Peyer's patch (tissue), 4 donors: ENCODE results near the gene CHCHD4. TPM values are rescaled to one million over a fixed set of nuclear protein-coding genes. Genes with fewer than 3 reads are reported as not detected.

ENCODE experiments used
- DNase-seq, 3 donors: peaks; one replicate each; pipeline ENCODE4 v3.0.0-alpha.2; 2017 to 2019
- H3K27ac ChIP-seq, 4 donors: fragments of 200-600 bp; sonication (generic); one replicate each; pipeline ENCODE4 v1.5.1; 2016 to 2019
- H3K27me3 ChIP-seq, 2 donors: fragments of 200-600 bp; sonication (generic); one replicate each; pipeline ENCODE4 v1.5.1; 2019
- H3K36me3 ChIP-seq, 3 donors: fragments of 200-600 bp; sonication (generic); one replicate each; pipeline ENCODE4 v1.5.1; 2016 to 2019
- H3K4me1 ChIP-seq, 4 donors: fragments of 200-600 bp; sonication (generic); one replicate each; pipeline ENCODE4 v1.5.1; 2016 to 2019
- H3K4me3 ChIP-seq, 4 donors: fragments of 200-600 bp; sonication (generic); 1 replicate in 3 of 4; 2 replicates in 1 of 4; pipeline ENCODE4 v1.5.1; 2016 to 2019; ENCODE audit warnings: mild to moderate bottlenecking in 1 of 4
- H3K9me3 ChIP-seq, 4 donors: fragments of 200-600 bp; sonication (generic); one replicate each; pipeline ENCODE4 v1.5.1; 2016 to 2019; ENCODE audit warnings: mild to moderate bottlenecking in 1 of 4
- CTCF ChIP-seq, 6 experiments: fragments of 450-650 bp in 4 of 6; fragments of 200-600 bp in 2 of 6; sonication (generic) in 1 of 6; IDR thresholded peaks; one replicate each; pipeline ENCODE4 v1.5.1; 2017 to 2019; ENCODE audit warnings: antibody characterized with exemption in 6 of 6, mild to moderate bottlenecking in 3 of 6, moderate library complexity in 1 of 6
- POLR2A ChIP-seq, 2 donors: fragments of 450-650 bp; IDR thresholded peaks; one replicate each; pipeline ENCODE4 v1.5.1; 2017; ENCODE audit warnings: antibody characterized with exemption in 2 of 2, mild to moderate bottlenecking in 2 of 2, moderate library complexity in 2 of 2
- total RNA-seq, 4 donors: library from RNA; depleted of rRNA; stranded (reverse); fragments of >200 nt; gene quantifications; one replicate each; pipeline ENCODE4 v1.1.0, GENCODE V29; 2016

CHCHD4 gene
- total RNA-seq, 4 donors from 2014 or later = 10.7 to 15.7 (median 11.6) TPM

DNA sequence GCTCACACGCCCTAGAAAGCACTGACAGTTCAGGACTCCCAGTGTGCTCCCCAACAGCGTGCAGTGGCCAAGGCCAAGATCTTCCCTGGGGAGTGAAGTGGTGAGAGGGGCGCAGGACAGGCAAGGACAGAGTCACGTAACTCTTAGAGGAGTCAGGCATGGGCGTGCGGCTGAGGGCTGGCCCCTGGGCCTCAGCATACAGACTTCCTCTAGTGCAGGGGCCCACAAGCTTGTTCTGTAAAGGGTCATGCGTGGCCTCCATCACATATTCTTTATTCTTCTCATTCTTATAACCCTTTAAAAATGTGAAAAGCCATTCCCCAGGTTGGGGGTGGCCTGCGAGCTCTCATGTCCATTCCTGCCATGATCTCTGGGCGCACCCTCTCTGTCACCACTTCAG is 25.4 kb upstream of the CHCHD4 start:
- H3K4me3 ChIP-seq = no peak overlapping the region
- no peaks in the 10 kb centered on the region for H3K9me3 ChIP-seq
- TF ChIP-seq POLR2A (IDR thresholded peaks at IDR 0.05) = no peak
- TF ChIP-seq CTCF (IDR thresholded peaks at IDR 0.05) = no peak
- H3K27me3 ChIP-seq = no peaks in the 10 kb centered on the region
- H3K4me1 ChIP-seq = peaks cover 0 to 16% (median 3%) of the 10 kb centered on the region in 4 donors
- DNase-seq = no peak
- H3K36me3 ChIP-seq = peaks cover 0 to 84% (median 0%) of the 10 kb centered on the region in 3 donors
- H3K27ac ChIP-seq = no peak overlapping the region

GRCh38 chr3:14148041-14148985 is 23.6 kb upstream of the CHCHD4 start:
- Histone ChIP-seq H3K27me3 (no peaks in the 10 kb centered on the region), H3K4me1 (peaks cover 0 to 29% (median 7%) of the 10 kb centered on the region in 4 donors), H3K36me3 (peaks cover 0 to 71% (median 0%) of the 10 kb centered on the region in 3 donors), H3K27ac (no peak overlapping the region), H3K9me3 (no peaks in the 10 kb centered on the region), H3K4me3 (no peak overlapping the region)
- no peak for DNase-seq
- TF ChIP-seq POLR2A (IDR thresholded peaks at IDR 0.05) (no peak), CTCF (IDR thresholded peaks at IDR 0.05) (no peak)

DNA sequence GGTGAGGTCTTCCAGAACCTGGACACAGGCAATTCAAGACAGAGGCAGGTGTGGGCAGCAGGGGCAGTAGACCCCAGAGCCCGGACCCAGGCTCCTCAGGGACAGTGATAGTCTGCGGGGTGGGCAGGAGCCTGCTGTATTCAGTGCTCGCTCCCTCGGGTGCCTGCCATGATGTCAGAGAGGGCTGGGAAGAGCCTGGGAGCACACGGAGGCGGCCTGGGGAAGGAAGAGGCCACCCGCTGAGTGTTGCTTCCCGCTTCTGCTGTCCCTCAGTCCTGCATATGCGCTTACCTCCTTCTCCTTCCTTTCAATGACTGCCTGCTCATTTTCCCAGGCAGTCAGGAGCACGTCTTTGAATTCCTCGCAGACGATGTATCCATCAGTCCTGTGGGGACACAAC is 22.9 kb upstream of the CHCHD4 start:
- Histone ChIP-seq H3K27ac (peak overlapping the region in 1 of 4 donors; percentile 37), H3K27me3 (no peaks in the 10 kb centered on the region), H3K4me3 (no peak overlapping the region), H3K36me3 (peaks cover 0 to 68% (median 0%) of the 10 kb centered on the region in 3 donors), H3K4me1 (peaks cover 0 to 36% (median 7%) of the 10 kb centered on the region in 4 donors), H3K9me3 (no peaks in the 10 kb centered on the region)
- DNase-seq = no peak
- TF ChIP-seq POLR2A (IDR thresholded peaks at IDR 0.05) (no peak), CTCF (IDR thresholded peaks at IDR 0.05) (no peak)

DNA sequence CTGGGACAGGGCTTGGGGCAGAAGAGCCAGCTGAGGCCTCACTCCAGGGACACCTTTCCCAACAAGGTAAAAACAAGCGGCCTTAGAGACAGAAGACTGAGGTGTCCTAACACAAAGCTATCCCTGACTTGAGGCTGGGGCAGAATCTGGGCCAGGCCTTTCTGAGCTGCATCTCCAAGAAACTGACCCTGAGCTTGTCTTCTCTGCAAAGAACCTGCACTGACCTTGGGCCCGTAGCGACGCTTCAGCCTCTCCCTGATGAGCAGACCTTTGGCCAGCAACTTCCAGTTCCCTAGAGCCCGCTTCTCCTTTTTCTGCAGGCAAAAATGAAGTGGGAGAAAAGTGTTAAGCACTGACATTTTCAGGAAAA is 22.4 kb upstream of the CHCHD4 start:
- TF ChIP-seq CTCF (IDR thresholded peaks at IDR 0.05) = no peak
- DNase-seq = no peak
- Histone ChIP-seq H3K4me1 (peaks cover 0 to 37% (median 7%) of the 10 kb centered on the region in 4 donors), H3K27me3 (no peaks in the 10 kb centered on the region), H3K36me3 (peaks cover 0 to 66% (median 0%) of the 10 kb centered on the region in 3 donors), H3K27ac (peak overlapping the region in 2 of 4 donors; percentile 37 to 73), H3K4me3 (no peak overlapping the region), H3K9me3 (no peaks in the 10 kb centered on the region)

DNA sequence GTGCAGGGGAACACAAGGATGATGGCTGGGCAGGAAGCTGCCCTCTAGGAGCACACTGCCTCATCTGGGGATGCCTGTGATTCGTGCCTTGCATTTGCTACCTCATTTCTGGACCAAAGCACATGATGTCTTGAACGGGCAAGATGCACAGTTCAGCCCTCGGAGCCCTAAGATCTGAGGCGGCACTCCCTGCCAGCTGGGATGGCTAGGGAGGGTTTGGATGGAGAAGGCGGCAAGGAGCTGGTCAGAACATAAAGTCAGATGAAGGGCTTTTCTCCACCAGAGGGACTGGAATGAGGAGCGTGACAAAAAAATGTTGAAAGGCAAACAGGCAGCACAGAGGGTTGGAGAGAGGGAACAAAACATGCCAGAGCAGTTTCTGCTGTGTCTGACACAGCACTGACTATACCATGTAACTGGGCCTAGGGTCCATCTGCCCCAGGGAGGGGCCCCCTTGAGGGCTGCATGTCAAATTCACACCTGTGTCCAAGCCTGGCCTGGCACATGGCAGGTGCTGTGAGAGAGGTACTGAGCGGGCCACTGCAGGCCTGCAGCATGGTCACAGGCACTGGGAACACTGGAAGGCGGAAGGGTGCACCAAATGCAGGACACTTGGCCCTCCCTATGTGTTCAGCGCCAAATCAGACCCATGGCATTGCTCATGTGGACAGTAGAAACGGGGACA is 21.9 kb upstream of the CHCHD4 start:
- peak overlapping the region in 3 of 4 donors; percentile 68 to 91 (median 73) for H3K27ac ChIP-seq

More for the DNA sequence above, 21.9 kb upstream of the CHCHD4 start:
- H3K36me3 ChIP-seq = peaks cover 0 to 66% (median 0%) of the 10 kb centered on the region in 3 donors
- no peak overlapping the region for H3K4me3 ChIP-seq
- TF ChIP-seq POLR2A (IDR thresholded peaks at IDR 0.05) (no peak), CTCF (IDR thresholded peaks at IDR 0.05) (no peak)
- H3K9me3 ChIP-seq = no peaks in the 10 kb centered on the region
- peaks cover 0 to 37% (median 7%) of the 10 kb centered on the region in 4 donors for H3K4me1 ChIP-seq
- H3K27me3 ChIP-seq = no peaks in the 10 kb centered on the region
- no peak for DNase-seq
